ENCODE data around the gene GCSAM. TPM values are rescaled to one million over a fixed set of nuclear protein-coding genes. Genes with fewer than 3 reads are reported as not detected.

The GCSAM gene
- total and polyA plus RNA-seq, 3 donors from 2014 or later = 0.06 to 0.63 (median 0.42) TPM

GRCh38 chr3:112123548-112123947, 9.5 kb downstream of the GCSAM start:
- no peaks in the 10 kb centered on the region for H3K9me3 ChIP-seq
- TF ChIP-seq POLR2A (IDR thresholded peaks at IDR 0.05) = no peak
- TF ChIP-seq, protein P1, sequence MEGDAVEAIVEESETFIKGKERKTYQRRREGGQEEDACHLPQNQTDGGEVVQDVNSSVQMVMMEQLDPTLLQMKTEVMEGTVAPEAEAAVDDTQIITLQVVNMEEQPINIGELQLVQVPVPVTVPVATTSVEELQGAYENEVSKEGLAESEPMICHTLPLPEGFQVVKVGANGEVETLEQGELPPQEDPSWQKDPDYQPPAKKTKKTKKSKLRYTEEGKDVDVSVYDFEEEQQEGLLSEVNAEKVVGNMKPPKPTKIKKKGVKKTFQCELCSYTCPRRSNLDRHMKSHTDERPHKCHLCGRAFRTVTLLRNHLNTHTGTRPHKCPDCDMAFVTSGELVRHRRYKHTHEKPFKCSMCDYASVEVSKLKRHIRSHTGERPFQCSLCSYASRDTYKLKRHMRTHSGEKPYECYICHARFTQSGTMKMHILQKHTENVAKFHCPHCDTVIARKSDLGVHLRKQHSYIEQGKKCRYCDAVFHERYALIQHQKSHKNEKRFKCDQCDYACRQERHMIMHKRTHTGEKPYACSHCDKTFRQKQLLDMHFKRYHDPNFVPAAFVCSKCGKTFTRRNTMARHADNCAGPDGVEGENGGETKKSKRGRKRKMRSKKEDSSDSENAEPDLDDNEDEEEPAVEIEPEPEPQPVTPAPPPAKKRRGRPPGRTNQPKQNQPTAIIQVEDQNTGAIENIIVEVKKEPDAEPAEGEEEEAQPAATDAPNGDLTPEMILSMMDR (IDR thresholded peaks at IDR 0.05) = no peak
- no peak overlapping the region for H3K27ac ChIP-seq
- H3K4me1 ChIP-seq = peaks cover 22% of the 10 kb centered on the region
- DNase-seq = no peak
- intact Hi-C loops (cut with DNase I; ENCODE audit: low total_unique reads) = no loop called here
- H3K36me3 ChIP-seq (ENCODE audit: low read depth, missing control alignments) = no peaks in the 10 kb centered on the region
- H3K27me3 ChIP-seq = no peaks in the 10 kb centered on the region
- 83 to 98% methylated on average over 2 of the region's 2 CpGs for WGBS, 2 donors
- H3K4me3 ChIP-seq = no peak overlapping the region

DNA sequence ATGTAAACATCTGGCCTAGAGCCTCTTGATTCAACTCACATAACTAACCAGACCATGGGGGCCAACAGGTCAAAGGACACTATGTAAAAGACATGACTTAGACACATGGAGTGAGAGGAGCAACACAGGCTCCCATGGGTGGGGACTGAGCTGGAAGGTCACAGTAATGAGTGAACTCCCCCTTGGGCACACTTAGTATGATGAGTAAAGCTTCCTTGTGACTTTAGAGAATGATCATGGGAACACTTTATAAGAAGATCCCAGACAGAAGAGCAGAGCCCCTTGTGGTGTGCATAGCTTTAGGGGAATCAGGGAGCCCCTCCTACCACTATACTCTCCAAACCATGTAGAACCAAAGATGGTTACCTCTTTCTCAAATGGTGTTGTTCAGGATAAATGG, 10.2 kb downstream of the GCSAM start:
- no peak overlapping the region for H3K27ac ChIP-seq
- H3K36me3 ChIP-seq (ENCODE audit: low read depth, missing control alignments) = no peaks in the 10 kb centered on the region
- intact Hi-C loops (cut with DNase I; ENCODE audit: low total_unique reads) = no loop called here
- no peak overlapping the region for H3K4me3 ChIP-seq
- no peak for DNase-seq
- peaks cover 22% of the 10 kb centered on the region for H3K4me1 ChIP-seq
- H3K9me3 ChIP-seq = no peaks in the 10 kb centered on the region
- no peaks in the 10 kb centered on the region for H3K27me3 ChIP-seq
- TF ChIP-seq, protein P1 (IDR thresholded peaks at IDR 0.05) = no peak
- TF ChIP-seq POLR2A (IDR thresholded peaks at IDR 0.05) = no peak

DNA sequence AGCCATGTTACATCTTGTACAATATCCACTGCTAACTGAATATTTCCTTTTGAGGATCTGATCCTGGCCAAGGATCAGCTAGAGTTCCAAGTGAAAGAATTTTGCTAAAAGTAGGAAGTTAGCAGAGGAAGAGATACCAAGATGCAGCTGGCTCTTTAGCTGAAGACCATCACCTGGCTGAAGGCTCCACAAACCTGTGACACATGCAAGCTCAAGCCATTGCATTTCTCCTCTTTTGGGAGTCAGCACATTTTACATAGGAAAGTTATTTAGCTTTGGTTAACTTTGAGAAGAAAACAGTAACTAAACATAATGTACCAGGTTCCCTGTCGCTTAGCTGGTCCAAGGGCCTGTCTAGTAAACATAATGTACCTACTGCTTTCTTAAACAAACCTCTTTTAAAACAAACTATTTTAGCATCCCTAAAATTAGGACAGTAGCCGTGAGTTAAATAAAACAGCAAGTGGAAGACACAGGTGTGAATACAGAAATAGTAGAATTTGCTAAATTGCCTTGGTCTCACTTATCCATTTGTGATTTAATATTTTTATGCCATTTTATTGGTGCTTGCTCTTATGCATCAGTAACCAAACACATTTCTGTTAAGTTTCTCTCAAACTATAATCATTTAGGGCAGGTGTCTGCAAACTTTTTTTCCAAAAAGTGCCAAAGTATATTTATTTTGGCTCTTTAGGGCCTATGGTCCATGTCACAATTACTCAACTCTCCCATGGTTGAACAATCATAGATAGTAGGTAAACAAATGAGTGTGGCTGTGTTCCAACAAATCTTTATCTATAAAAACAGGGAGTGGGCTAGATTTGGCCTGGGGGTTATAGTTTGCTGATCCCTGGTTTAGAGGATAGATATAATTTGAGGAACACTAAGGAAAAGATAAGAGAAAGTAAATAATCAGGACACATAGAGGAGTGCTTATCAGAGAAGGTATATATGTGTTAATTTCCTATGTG, 11.2 kb downstream of the GCSAM start:
- H3K27me3 ChIP-seq = no peaks in the 10 kb centered on the region
- 94 to 95% methylated on average over 2 of the region's 2 CpGs for WGBS, 2 donors
- H3K4me3 ChIP-seq = no peak overlapping the region
- TF ChIP-seq POLR2A (IDR thresholded peaks at IDR 0.05) = no peak
- TF ChIP-seq, protein P1 (IDR thresholded peaks at IDR 0.05) = no peak
- H3K36me3 ChIP-seq (ENCODE audit: low read depth, missing control alignments) = no peaks in the 10 kb centered on the region
- H3K27ac ChIP-seq = no peak overlapping the region
- H3K9me3 ChIP-seq = no peaks in the 10 kb centered on the region
- intact Hi-C loops (cut with DNase I; ENCODE audit: low total_unique reads) = no loop called here
- peaks cover 18% of the 10 kb centered on the region for H3K4me1 ChIP-seq
- no peak for DNase-seq

DNA sequence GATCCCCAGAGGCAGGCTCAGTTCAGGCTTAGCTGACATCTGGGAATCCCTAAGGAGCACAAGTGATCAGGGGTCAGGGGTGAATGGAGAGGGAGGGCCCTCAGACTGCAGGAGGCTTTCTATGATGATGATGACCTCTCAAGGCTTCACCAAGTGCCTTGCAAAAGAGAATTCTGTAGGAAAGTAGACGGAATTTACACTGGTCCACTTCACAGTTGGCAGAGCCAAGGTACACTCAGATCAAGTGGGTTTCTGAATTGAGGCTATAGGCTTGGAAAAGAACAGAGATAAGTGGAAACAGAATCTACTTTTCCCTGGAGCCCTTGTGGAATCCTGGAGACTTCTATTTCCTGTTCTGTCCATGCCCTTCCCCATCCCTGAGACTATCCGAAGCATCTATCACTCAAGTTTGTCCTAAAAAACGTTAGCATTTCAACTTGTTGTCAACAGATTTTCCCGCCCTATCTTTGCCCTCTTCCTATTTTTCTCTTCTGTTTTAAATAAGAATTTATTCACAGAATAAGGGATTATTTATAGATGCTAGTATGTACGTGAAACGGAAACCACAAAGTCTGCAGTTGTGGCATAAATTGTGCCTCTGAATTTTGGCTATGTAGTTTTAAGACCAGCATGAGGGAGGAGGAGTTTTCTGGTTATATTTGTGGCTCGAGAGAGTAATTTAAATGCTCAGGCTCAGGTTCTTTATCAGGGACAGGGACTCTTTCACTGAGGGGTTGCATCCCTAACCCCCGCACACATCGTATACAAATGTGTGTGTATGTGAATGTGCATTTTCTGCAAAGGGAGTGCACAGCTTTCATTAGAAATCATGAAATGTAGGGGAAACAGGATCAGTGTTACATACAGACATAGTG, 12.8 kb downstream of the GCSAM start:
- TF ChIP-seq POLR2A (IDR thresholded peaks at IDR 0.05) = no peak
- TF ChIP-seq, protein P1 (IDR thresholded peaks at IDR 0.05) = no peak
- Histone ChIP-seq H3K36me3 (ENCODE audit: low read depth, missing control alignments) (no peaks in the 10 kb centered on the region), H3K27me3 (no peaks in the 10 kb centered on the region), H3K27ac (no peak overlapping the region), H3K4me1 (peaks cover 11% of the 10 kb centered on the region), H3K9me3 (no peaks in the 10 kb centered on the region), H3K4me3 (no peak overlapping the region)
- intact Hi-C loops (cut with DNase I; ENCODE audit: low total_unique reads) = no loop called here
- WGBS, 2 donors = 70 to 73% methylated on average over 9 of the region's 9 CpGs
- no peak for DNase-seq

All from testis (tissue), 3 donors.